Upper lobe of left lung (tissue), 6 donors: ENCODE results near the gene LRRC2. TPM values are rescaled to one million over a fixed set of nuclear protein-coding genes. Genes with fewer than 3 reads are reported as not detected.
"Not testable (repeated sequence)": the region's sequence is repeated elsewhere in the genome, so short reads cannot be mapped to it uniquely, and the experiment has no call there.

ENCODE experiments used
- ATAC-seq, 2 donors: fragments of 200-7000 bp; cut with Tn5 transposase; one replicate each; pipeline ENCODE4 v1.9.1; 2022; ENCODE audit warnings: mild to moderate bottlenecking in 2 of 2, moderate library complexity in 2 of 2; ENCODE audit not compliant: low FRiP score in 2 of 2
- DNase-seq, 2 donors: peaks; one replicate each; pipeline ENCODE4 v3.0.0-alpha.2; 2019 to 2020
- H3K27ac ChIP-seq, 4 donors: fragments of 200-600 bp; sonication (generic); one replicate each; pipeline ENCODE4 v1.5.1; 2016 to 2019
- H3K27me3 ChIP-seq, 4 donors: fragments of 200-600 bp; sonication (generic); one replicate each; pipeline ENCODE4 v1.5.1; 2017 to 2019
- H3K36me3 ChIP-seq, 4 donors: fragments of 200-600 bp; sonication (generic); one replicate each; pipeline ENCODE4 v1.5.1; 2016 to 2019
- H3K4me1 ChIP-seq, 4 donors: fragments of 200-600 bp; sonication (generic); one replicate each; pipeline ENCODE4 v1.5.1; 2018 to 2019
- H3K4me3 ChIP-seq, 4 donors: fragments of 200-600 bp; sonication (generic); one replicate each; pipeline ENCODE4 v1.5.1; 2017 to 2019; ENCODE audit warnings: mild to moderate bottlenecking in 2 of 4, moderate library complexity in 1 of 4
- H3K9me3 ChIP-seq, 4 donors: fragments of 200-600 bp; sonication (generic); one replicate each; pipeline ENCODE4 v1.5.1; 2018 to 2019
- EP300 ChIP-seq, 4 donors: sonication (generic); formaldehyde crosslinking; IDR thresholded peaks; one replicate each; pipeline ENCODE4 v1.5.1; 2017; ENCODE audit warnings: antibody characterized with exemption in 4 of 4, control low read depth in 2 of 4
- POLR2A ChIP-seq, 4 donors: fragments of 450-650 bp; IDR thresholded peaks; one replicate each; pipeline ENCODE4 v1.5.1; 2016 to 2017; ENCODE audit warnings: antibody characterized with exemption in 4 of 4, mild to moderate bottlenecking in 2 of 4
- POLR2AphosphoS5 ChIP-seq, 2 donors: sonication (generic); formaldehyde crosslinking; IDR thresholded peaks; one replicate each; pipeline ENCODE4 v1.5.1; 2017; ENCODE audit warnings: antibody characterized with exemption in 2 of 2
- WGBS, 2 donors: methylation state at CpG; one replicate each; pipeline ENCODE4 v1.1.5; 2017 to 2018; 5-methylcytosine and 5-hydroxymethylcytosine counted together
- total RNA-seq, 6 donors: library from RNA; depleted of rRNA in 4 of 6; stranded (reverse); fragments of >200 nt in 4 of 6; gene quantifications; one replicate each; pipeline versions ENCODE4 v1.1.0 to v1.2.1, GENCODE V29; 2016 to 2021
- TF ChIP-seq, protein P1 (sequence below), 6 experiments: fragments of 450-650 bp in 4 of 6; fragments of 200-600 bp in 2 of 6; sonication (generic) in 2 of 6; IDR thresholded peaks; one replicate each; pipeline ENCODE4 v1.5.1; 2016 to 2019; ENCODE audit warnings: antibody characterized with exemption in 6 of 6
- donor health status: DM: no; HTN: no; CAD: no; lungs with moderate emphysema.
- donor health status: DM: no; HTN: yes; CAD: no; lungs with severe emphysema.

The LRRC2 gene
- total RNA-seq, 6 donors from 2014 or later, result 1.1 to 4.2 (median 1.5) TPM

DNA sequence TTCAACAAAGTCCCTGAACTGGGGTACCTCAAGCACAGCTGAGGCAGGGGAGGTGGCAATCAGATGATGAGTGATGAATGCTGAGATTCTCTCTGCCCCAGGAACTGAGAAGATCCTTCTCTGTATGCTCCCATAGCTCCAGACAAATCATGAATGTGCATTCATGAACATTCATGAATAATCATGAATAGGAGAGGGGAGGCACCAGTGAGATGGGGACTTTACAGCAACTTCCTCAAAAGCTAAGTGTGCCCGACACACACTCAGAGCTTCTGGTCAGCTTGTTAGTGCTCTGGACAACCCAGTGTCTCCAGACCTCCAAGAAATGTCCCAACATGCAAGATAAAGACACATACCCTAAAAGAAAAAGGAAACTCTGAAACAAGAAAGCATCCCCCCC, 24.3 kb downstream of the LRRC2 start:
- Histone ChIP-seq H3K27ac (no peak overlapping the region), H3K9me3 (no peaks in the 10 kb centered on the region), H3K36me3 (no peaks in the 10 kb centered on the region), H3K4me1 (peaks cover 3 to 9% (median 6%) of the 10 kb centered on the region in 4 donors), H3K27me3 (no peaks in the 10 kb centered on the region), H3K4me3 (no peak overlapping the region)
- ATAC-seq (no peak), DNase-seq (no peak)
- TF ChIP-seq POLR2A (IDR thresholded peaks at IDR 0.05) (no peak), EP300 (IDR thresholded peaks at IDR 0.05) (no peak), POLR2AphosphoS5 (IDR thresholded peaks at IDR 0.05) (no peak)
- TF ChIP-seq, protein P1, sequence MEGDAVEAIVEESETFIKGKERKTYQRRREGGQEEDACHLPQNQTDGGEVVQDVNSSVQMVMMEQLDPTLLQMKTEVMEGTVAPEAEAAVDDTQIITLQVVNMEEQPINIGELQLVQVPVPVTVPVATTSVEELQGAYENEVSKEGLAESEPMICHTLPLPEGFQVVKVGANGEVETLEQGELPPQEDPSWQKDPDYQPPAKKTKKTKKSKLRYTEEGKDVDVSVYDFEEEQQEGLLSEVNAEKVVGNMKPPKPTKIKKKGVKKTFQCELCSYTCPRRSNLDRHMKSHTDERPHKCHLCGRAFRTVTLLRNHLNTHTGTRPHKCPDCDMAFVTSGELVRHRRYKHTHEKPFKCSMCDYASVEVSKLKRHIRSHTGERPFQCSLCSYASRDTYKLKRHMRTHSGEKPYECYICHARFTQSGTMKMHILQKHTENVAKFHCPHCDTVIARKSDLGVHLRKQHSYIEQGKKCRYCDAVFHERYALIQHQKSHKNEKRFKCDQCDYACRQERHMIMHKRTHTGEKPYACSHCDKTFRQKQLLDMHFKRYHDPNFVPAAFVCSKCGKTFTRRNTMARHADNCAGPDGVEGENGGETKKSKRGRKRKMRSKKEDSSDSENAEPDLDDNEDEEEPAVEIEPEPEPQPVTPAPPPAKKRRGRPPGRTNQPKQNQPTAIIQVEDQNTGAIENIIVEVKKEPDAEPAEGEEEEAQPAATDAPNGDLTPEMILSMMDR (IDR thresholded peaks at IDR 0.05), result no peak
- 69 to 71% methylated on average over 1 of the region's 1 CpG for WGBS, 2 donors

DNA sequence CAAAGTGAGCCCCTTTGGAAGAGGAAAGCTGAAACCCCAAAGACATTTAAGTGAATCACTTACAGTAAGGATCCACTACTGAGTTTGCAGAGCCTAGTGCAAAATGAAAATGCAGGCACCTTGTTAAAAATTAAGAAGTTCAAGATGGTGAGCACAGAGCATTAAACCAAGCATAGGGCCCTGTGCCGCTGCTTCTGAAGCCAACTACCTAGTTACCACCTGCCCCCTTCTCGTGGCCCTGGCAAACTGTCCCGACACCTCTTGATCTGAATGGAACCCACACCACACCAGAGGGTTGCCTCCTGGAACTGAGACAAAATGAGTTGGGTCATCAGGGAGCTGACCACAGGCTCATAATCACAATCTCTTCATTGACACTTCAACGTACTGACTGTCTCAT, 25.6 kb downstream of the LRRC2 start:
- Histone ChIP-seq H3K36me3 (no peaks in the 10 kb centered on the region), H3K27ac (no peak overlapping the region), H3K9me3 (no peaks in the 10 kb centered on the region), H3K4me1 (peaks cover 3 to 9% (median 6%) of the 10 kb centered on the region in 4 donors), H3K4me3 (no peak overlapping the region), H3K27me3 (no peaks in the 10 kb centered on the region)
- DNase-seq, result no peak
- no peak for ATAC-seq
- TF ChIP-seq, protein P1 (IDR thresholded peaks at IDR 0.05), result no peak
- 96 to 97% methylated on average over 4 of the region's 4 CpGs for WGBS, 2 donors

DNA sequence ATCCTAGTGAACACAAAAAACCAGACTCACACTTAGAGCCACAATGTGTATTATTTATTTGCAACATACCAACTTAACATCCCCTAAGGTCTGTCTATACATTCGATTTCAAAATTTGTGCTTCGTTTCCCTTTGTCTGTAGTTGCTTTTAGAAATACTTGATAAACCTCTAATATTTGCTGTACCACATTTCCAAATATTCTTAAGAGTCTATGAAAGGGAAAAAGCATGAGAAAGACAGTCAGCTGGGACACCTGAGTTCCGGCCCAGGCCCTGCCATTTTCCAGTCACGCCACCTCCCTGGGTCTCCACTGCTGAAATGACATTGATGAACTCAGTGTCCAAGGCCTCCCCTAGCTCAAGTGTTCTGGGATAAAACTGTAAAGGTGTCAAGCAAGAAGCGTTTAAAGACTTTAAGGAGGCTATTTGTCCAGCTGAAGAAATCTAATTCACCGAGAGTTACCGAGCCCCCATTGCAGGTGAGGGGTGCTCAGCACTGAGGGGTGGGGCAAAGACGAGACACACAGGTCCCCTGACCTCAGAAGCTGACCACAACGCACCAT, 26.6 kb downstream of the LRRC2 start:
- Histone ChIP-seq H3K4me3 (no peak overlapping the region), H3K27ac (peak overlapping the region in 2 of 4 donors; percentile 44 to 56), H3K9me3 (no peaks in the 10 kb centered on the region), H3K4me1 (peaks cover 3 to 9% (median 6%) of the 10 kb centered on the region in 4 donors), H3K27me3 (no peaks in the 10 kb centered on the region), H3K36me3 (no peaks in the 10 kb centered on the region)
- ATAC-seq (no peak), DNase-seq (no peak)
- TF ChIP-seq EP300 (IDR thresholded peaks at IDR 0.05) (no peak), POLR2AphosphoS5 (IDR thresholded peaks at IDR 0.05) (no peak), POLR2A (IDR thresholded peaks at IDR 0.05) (no peak)
- TF ChIP-seq, protein P1 (IDR thresholded peaks at IDR 0.05), result no peak
- 82 to 87% methylated on average over 9 of the region's 9 CpGs for WGBS, 2 donors

DNA sequence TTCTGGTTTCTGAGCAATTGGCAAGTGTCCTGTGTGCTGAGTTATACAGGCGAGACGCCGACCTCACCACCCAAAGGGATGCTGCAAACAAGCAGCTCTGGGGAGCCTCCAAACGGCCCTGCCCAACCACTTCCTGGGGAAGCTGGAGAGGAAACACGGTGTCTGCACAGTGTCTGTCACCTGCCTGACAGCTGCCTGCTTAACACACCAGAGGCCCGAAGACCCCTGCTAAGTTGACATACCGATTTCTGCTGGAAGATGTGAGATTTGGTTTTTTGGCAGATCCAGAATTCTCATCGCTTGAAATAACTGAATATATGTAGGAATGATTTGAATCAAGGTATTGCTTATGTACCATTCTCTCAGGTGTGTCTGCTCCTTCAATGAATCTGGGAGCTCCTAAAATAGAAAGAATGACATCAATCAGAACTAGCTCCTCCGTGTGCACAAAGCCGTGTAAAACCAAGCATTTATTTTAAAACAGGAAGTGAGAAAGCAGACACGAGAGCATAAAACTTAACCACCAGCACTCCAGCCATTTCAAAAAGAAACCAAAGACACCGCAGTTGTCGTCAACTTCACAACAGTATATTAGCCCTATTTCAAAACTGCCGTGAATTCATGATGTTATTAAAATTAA, 27.2 kb downstream of the LRRC2 start:
- ATAC-seq, result peak; percentile 78 to 88
- TF ChIP-seq, protein P1 (IDR thresholded peaks at IDR 0.05), result no peak
- DNase-seq, result peak in 1 of 2 donors; percentile 74
- Histone ChIP-seq H3K27ac (peak overlapping the region in 1 of 4 donors; percentile 11), H3K27me3 (no peaks in the 10 kb centered on the region), H3K9me3 (no peaks in the 10 kb centered on the region), H3K36me3 (no peaks in the 10 kb centered on the region), H3K4me1 (peaks cover 3 to 9% (median 6%) of the 10 kb centered on the region in 4 donors), H3K4me3 (peak overlapping the region in 1 of 4 donors; percentile 5)
- 30 to 35% methylated on average over 14 of the region's 14 CpGs for WGBS, 2 donors

DNA sequence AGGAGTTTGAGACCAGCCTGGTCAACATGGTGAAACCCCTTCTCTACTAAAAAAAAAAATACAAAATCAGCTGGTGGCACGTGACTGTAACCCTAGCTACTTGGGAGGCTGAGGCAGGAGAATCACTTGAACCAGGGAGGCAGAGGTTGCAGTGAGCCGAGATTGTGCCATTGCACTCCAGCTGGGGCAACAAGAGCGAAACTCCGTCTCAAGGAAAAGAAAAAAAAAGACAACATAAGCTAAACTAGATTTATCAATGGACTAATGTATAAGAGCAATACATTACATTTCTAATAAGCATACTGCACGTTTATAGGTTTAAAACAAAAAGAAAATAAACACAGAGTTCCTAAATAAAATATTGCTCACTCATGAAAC, 27.7 kb downstream of the LRRC2 start:
- 41 to 54% methylated on average over 5 of the region's 5 CpGs for WGBS, 2 donors
- not testable (repeated sequence) for H3K9me3 ChIP-seq, H3K4me1 ChIP-seq, H3K4me3 ChIP-seq, DNase-seq, ATAC-seq, H3K36me3 ChIP-seq, H3K27me3 ChIP-seq
- peak overlapping the region in 1 of 4 donors; percentile 1 for H3K27ac ChIP-seq
